SH-SY5Y (cell line): ENCODE measurements around the gene LRBA.

Source experiments
- GATA2 ChIP-seq: IDR thresholded peaks from 2 replicates; pipeline ENCODE4 v1.6.1; 2011; ENCODE audit warnings: mild to moderate bottlenecking, low read depth, low read length
- GATA3 ChIP-seq: IDR thresholded peaks from 2 replicates; pipeline ENCODE4 v1.6.1; 2011; ENCODE audit warnings: low read depth, mild to moderate bottlenecking, low read length, moderate library complexity

DNA sequence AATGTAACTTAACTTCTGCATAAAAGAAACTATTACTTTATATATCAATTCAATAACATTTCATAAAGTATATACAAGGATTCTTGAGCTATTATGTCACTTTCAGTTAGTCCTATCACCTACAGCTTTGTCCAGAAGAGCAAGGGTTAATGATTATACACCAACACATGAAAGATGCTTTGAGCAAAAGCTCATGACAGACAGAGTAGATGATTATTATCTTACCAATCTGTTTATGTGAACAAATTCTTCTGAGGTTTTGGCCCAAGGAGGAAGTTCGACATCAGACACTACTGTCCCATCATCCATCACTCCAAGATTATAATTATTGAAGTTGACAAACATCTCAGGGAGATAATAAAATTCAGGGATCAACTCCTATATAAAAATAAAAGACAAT, 599.9 kb downstream of the LRBA start:
- TF ChIP-seq GATA2 (no peak), GATA3 (no peak; the same call in 1 of the 2 replicates)
